ENCODE data around the gene NOTUM. TPM values are rescaled to one million over a fixed set of nuclear protein-coding genes. Genes with fewer than 3 reads are reported as not detected.
A peak's percentile ranks its signal among the peaks of the same experiment; 100 is the strongest.

Gene NOTUM
- total RNA-seq, 4 donors from 2014 or later, result 0.40 TPM; not detected in 3

DNA sequence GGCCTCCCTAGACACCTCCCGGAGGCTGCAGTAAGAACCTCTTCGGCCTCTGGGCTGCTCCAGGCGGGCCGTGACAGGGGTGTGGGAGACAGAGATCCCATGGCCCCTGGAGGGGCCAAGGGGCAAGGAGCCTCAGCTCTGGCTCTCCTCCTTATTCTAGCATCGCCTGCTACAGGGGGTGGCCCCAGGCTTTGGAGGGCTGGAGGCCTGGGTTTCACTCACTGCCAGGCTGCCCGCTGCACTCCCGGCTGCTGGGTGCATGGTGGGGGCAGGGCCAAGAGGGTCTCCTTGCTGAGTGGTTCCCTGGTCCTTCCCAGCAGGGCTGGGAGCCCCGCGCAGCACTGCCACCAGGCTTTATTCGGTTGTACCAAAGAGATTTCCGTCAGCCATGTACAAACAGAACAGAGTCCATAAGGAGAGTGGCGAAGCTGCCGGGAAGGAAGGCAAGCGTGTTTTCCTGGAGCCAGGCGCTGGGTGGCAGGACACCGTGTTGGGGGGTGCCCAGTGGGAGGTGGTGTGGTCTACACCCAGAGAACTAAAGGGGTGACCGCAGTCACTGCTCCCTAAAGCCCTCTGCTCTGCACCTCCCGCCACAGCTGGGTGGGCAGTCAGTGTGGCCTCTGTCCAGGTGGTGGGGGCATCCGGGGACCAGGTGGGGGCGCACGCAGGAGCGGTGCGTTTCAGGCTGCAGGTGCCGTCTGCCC lies 56.9 kb downstream of the NOTUM start:
- no peaks in the 10 kb centered on the region for H3K9me3 ChIP-seq
- TF ChIP-seq POLR2A (IDR thresholded peaks at IDR 0.05), result no peak
- TF ChIP-seq, protein P1, sequence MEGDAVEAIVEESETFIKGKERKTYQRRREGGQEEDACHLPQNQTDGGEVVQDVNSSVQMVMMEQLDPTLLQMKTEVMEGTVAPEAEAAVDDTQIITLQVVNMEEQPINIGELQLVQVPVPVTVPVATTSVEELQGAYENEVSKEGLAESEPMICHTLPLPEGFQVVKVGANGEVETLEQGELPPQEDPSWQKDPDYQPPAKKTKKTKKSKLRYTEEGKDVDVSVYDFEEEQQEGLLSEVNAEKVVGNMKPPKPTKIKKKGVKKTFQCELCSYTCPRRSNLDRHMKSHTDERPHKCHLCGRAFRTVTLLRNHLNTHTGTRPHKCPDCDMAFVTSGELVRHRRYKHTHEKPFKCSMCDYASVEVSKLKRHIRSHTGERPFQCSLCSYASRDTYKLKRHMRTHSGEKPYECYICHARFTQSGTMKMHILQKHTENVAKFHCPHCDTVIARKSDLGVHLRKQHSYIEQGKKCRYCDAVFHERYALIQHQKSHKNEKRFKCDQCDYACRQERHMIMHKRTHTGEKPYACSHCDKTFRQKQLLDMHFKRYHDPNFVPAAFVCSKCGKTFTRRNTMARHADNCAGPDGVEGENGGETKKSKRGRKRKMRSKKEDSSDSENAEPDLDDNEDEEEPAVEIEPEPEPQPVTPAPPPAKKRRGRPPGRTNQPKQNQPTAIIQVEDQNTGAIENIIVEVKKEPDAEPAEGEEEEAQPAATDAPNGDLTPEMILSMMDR (IDR thresholded peaks at IDR 0.05), result no peak
- peaks cover 0 to 12% of the 10 kb centered on the region in 2 donors for H3K36me3 ChIP-seq
- peaks cover 0 to 14% of the 10 kb centered on the region in 2 donors for H3K4me1 ChIP-seq
- no peak overlapping the region for H3K4me3 ChIP-seq (replicated peaks in 1 of 3)
- intact Hi-C loops (cut with DNase I), result no loop called here
- no peak for DNase-seq
- H3K27me3 ChIP-seq, result no peaks in the 10 kb centered on the region
- WGBS, 2 donors, result 92 to 96% methylated on average over 18 to 21 of the region's 24 CpGs
- no peak overlapping the region for H3K27ac ChIP-seq

DNA sequence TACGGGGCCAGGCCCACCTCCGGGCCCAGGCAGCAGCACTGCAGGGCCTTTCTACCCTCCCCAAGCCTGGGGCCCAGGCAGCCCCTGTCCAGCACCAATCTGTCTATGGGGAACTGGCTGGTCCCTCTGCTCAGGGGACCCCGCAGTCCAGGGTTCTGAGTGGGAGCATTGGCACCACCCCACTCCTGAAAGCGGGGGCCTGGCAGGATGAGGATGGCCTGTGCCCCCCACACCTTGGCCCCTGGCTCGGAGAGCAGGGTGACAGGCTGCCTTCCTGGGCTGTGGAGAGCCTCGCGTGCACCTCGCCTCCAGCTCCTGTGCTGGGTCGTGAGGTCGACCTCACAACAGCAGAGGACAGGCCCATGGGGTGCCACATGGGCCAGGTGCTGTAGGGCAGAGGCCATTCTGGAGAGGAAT lies 57.6 kb downstream of the NOTUM start:
- Histone ChIP-seq H3K9me3 (no peaks in the 10 kb centered on the region), H3K4me3 (replicated peaks in 1 of 3) (no peak overlapping the region), H3K36me3 (peaks cover 3 to 16% of the 10 kb centered on the region in 2 donors), H3K4me1 (peaks cover 0 to 14% of the 10 kb centered on the region in 2 donors), H3K27ac (no peak overlapping the region), H3K27me3 (no peaks in the 10 kb centered on the region)
- WGBS, 2 donors, result 97% methylated on average over 6 to 7 of the region's 10 CpGs
- DNase-seq, result no peak
- intact Hi-C loops (cut with DNase I), result no loop called here
- TF ChIP-seq, protein P1 (IDR thresholded peaks at IDR 0.05), result no peak
- no peak for TF ChIP-seq POLR2A (IDR thresholded peaks at IDR 0.05)

DNA sequence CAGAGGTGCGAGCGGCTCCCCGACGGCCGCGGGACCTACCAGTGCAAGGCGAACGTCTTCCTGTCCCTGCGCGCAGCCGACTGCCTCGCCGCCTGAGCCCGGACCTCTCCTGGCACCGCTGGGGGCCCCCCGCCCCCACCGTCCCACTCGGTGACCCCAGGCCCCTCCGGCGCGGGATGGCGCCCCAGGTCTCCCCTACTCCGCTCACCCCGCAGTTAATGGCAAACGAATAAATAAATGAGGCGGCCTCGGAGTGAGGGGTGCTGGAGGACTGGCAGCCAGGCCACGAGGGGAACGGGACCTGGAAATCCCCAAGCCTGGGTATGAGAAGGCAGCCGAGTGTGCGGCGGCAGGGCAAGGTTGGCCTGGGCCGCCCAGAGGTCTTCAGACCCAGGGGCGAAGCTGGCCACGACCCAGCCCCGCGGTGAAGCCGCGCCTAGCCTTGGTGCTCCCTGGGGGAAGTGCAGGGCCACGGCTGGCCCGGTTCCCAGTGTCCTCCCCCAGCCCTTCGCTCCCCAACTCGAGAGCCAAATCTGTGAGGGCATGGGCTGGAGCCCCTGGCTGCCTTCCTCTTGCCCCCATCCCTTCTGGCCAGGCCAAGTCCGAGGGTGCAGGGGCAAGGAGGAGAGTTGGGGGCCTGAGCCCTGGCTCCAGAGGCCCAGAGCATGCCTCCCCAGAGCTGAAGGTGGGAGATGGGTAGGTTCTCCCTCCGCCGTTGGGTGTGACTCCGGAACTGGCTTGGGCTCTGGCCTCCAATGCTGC lies 58.2 kb downstream of the NOTUM start:
- Histone ChIP-seq H3K27me3 (no peaks in the 10 kb centered on the region), H3K36me3 (peaks cover 9 to 22% of the 10 kb centered on the region in 2 donors), H3K9me3 (no peaks in the 10 kb centered on the region), H3K4me3 (replicated peaks in 1 of 3) (peak overlapping the region in 1 of 3 donors; percentile 28), H3K27ac (no peak overlapping the region), H3K4me1 (peaks cover 0 to 14% of the 10 kb centered on the region in 2 donors)
- intact Hi-C loops (cut with DNase I), result no loop called here
- TF ChIP-seq, protein P1 (IDR thresholded peaks at IDR 0.05), result no peak
- TF ChIP-seq POLR2A (IDR thresholded peaks at IDR 0.05), result no peak
- WGBS, 2 donors, result 25 to 57% methylated on average over 14 to 17 of the region's 47 CpGs
- DNase-seq, result no peak

Other genes with a start within 250 kb of the NOTUM start
- 10 to 100 TPM in 3 of 4 donors, 1 to 10 TPM in 1; 8.9 to 26.3 (median 20.8) TPM for gene SLC25A10, start 248.9 kb downstream of the NOTUM start, total RNA-seq
- gene GCGR, start 157.0 kb downstream of the NOTUM start, total RNA-seq, result not detected
- gene MCRIP1, start 127.9 kb downstream of the NOTUM start, total RNA-seq, result 10 to 100 TPM; 55.2 to 88.6 (median 83.7) TPM
- gene PPP1R27, start 126.1 kb downstream of the NOTUM start, total RNA-seq, result not detected
- 1,000 to 10,000 TPM in 1 of 4 donors, 100 to 1,000 TPM in 3; 548 to 1,124 (median 681) TPM for gene P4HB, start 100.7 kb downstream of the NOTUM start, total RNA-seq
- gene ARHGDIA, start 89.8 kb downstream of the NOTUM start, total RNA-seq, result 100 to 1,000 TPM; 115 to 173 (median 164) TPM
- gene ALYREF, start 69.6 kb downstream of the NOTUM start, total RNA-seq, result 100 to 1,000 TPM in 1 of 4 donors, 10 to 100 TPM in 3; 55.5 to 106 (median 75.4) TPM
- 100 to 1,000 TPM in 3 of 4 donors, 10 to 100 TPM in 1; 88.8 to 202 (median 169) TPM for gene ANAPC11, start 69.5 kb downstream of the NOTUM start, total RNA-seq
- gene NPB, start 58.9 kb downstream of the NOTUM start, total RNA-seq, result 1 to 10 TPM in 1 of 4 donors, under 1 TPM in 2, not detected in 1; 0.33 to 1.1 (median 0.38) TPM
- 10 to 100 TPM; 30.4 to 36.5 (median 34.2) TPM for gene PCYT2, start 49.8 kb downstream of the NOTUM start, total RNA-seq
- gene SIRT7, start 43.0 kb downstream of the NOTUM start, total RNA-seq, result 10 to 100 TPM in 3 of 4 donors, 1 to 10 TPM in 1; 8.9 to 23.5 (median 15.8) TPM
- gene MAFG, start 33.5 kb downstream of the NOTUM start, total RNA-seq, result 10 to 100 TPM; 28.2 to 51.8 (median 36.4) TPM
- gene PYCR1, start 23.9 kb downstream of the NOTUM start, total RNA-seq, result 10 to 100 TPM in 2 of 4 donors, 1 to 10 TPM in 2; 5.5 to 29.2 (median 13.9) TPM
- not detected for gene MYADML2, start 14.0 kb downstream of the NOTUM start, total RNA-seq
- 10 to 100 TPM; 23.2 to 53.6 (median 35.7) TPM for gene ASPSCR1, start 16.4 kb upstream of the NOTUM start, total RNA-seq
- gene CENPX, start 61.7 kb upstream of the NOTUM start, total RNA-seq, result 10 to 100 TPM; 40.7 to 95.9 (median 78.0) TPM
- 10 to 100 TPM; 15.3 to 33.0 (median 18.9) TPM for gene LRRC45, start 62.1 kb upstream of the NOTUM start, total RNA-seq
- 10 to 100 TPM; 11.8 to 23.8 (median 14.4) TPM for gene RAC3, start 70.5 kb upstream of the NOTUM start, total RNA-seq
- 100 to 1,000 TPM in 2 of 4 donors, 10 to 100 TPM in 2; 88.6 to 161 (median 114) TPM for gene DCXR, start 76.5 kb upstream of the NOTUM start, total RNA-seq
- gene RFNG, start 90.6 kb upstream of the NOTUM start, total RNA-seq, result 10 to 100 TPM; 36.0 to 49.0 (median 38.3) TPM
- gene GPS1, start 90.7 kb upstream of the NOTUM start, total RNA-seq, result 100 to 1,000 TPM in 2 of 4 donors, 10 to 100 TPM in 2; 80.1 to 164 (median 102) TPM
- gene DUS1L, start 104.6 kb upstream of the NOTUM start, total RNA-seq, result 10 to 100 TPM; 58.7 to 90.5 (median 75.5) TPM
- gene FASN, start 137.0 kb upstream of the NOTUM start, total RNA-seq, result 10 to 100 TPM; 23.5 to 92.5 (median 77.3) TPM

Data from thyroid gland (tissue), 4 donors.